GM12865 (cell line): ENCODE measurements around the gene COL18A1.

Experiments used
- DNase-seq: peaks from one replicate; pipeline ENCODE4 v3.0.0; 2010; ENCODE audit warnings: low read depth
- H3K4me3 ChIP-seq: 2 replicates; pipeline ENCODE4 v1.5.1; 2011; ENCODE audit warnings: mild to moderate bottlenecking, low read depth, low read length, control low read depth
- CTCF ChIP-seq: IDR thresholded peaks from 2 replicates; pipeline ENCODE4 v1.5.1; 2011; ENCODE audit warnings: low read length, control low read depth, low read depth, inconsistent platforms; ENCODE audit not compliant: insufficient read depth; ENCODE audit errors: missing control alignments

COL18A1 gene

GRCh38 chr21:45411810-45412206 is 6.8 kb downstream of the COL18A1 start:
- no peak for DNase-seq
- H3K4me3 ChIP-seq: no peak overlapping the region
- no peak for TF ChIP-seq CTCF

GRCh38 chr21:45412491-45412890 is 7.5 kb downstream of the COL18A1 start:
- no peak overlapping the region for H3K4me3 ChIP-seq
- TF ChIP-seq CTCF: no peak
- no peak for DNase-seq

GRCh38 chr21:45412909-45413611 is 8.1 kb downstream of the COL18A1 start:
- DNase-seq: no peak
- TF ChIP-seq CTCF: no peak
- H3K4me3 ChIP-seq: no peak overlapping the region

GRCh38 chr21:45413922-45414321 is 9.0 kb downstream of the COL18A1 start:
- no peak for DNase-seq
- no peak for TF ChIP-seq CTCF
- no peak overlapping the region for H3K4me3 ChIP-seq

GRCh38 chr21:45414396-45415187 is 9.6 kb downstream of the COL18A1 start:
- no peak overlapping the region for H3K4me3 ChIP-seq
- no peak for TF ChIP-seq CTCF
- DNase-seq: no peak

- TF ChIP-seq CTCF: no peak
- no peak overlapping the region for H3K4me3 ChIP-seq
Measured at GRCh38 chr21:45415188-45415942, 10.4 kb downstream of the COL18A1 start.

More at GRCh38 chr21:45415188-45415942, 10.4 kb downstream of the COL18A1 start:
- DNase-seq: no peak
